HEK293 (cell line): Measurements from ENCODE around the gene MRGPRD.

Experiments
- CTCF ChIP-seq: fragments of 450-650 bp; formaldehyde crosslinking; IDR thresholded peaks from 2 replicates; pipeline ENCODE4 v1.5.1; 2016; ENCODE audit warnings: missing biosample characterization, missing genetic modification characterization
- HOXC10 ChIP-seq: sonication (generic); formaldehyde crosslinking; IDR thresholded peaks from 2 replicates; pipeline ENCODE4 v1.8.1; 2023; ENCODE audit warnings: mild to moderate bottlenecking, missing genetic modification reagents
- ZNF114 ChIP-seq: fragments of 450-650 bp; formaldehyde crosslinking; IDR thresholded peaks from 2 replicates; pipeline ENCODE4 v1.5.0; 2017; ENCODE audit warnings: missing biosample characterization, missing genetic modification characterization

GRCh38 chr11:68997995-68998348, 17.2 kb upstream of the MRGPRD start:
- TF ChIP-seq HOXC10 (CRISPR knock-in tag): no peak
- TF ChIP-seq CTCF (tag by site-specific recombination): no peak
- TF ChIP-seq ZNF114 (tag by site-specific recombination): no peak
